Activated T-cell treated with anti-CD3 and anti-CD28 coated beads, Interleukin-2, amount 50 U/mL, for 24 hours (primary cell): ENCODE measurements around the gene UBAP2L.
"Not testable (repeated sequence)": the region's sequence is repeated elsewhere in the genome, so short reads cannot be mapped to it uniquely, and the experiment has no call there.

Source experiments
- DNase-seq: peaks from one replicate; pipeline ENCODE4 v3.0.0-alpha.2; 2020
- H3K27ac Mint-ChIP-seq: 2 replicates; pipeline ENCODE4 v1.8.0; 2020; ENCODE audit warnings: mild to moderate bottlenecking, mixed read lengths
- H3K27me3 Mint-ChIP-seq: 2 replicates; pipeline ENCODE4 v1.8.0; 2020; ENCODE audit warnings: mixed read lengths
- H3K36me3 Mint-ChIP-seq: 2 replicates; pipeline ENCODE4 v1.8.0; 2020; ENCODE audit warnings: low read depth, mixed read lengths
- H3K4me1 Mint-ChIP-seq: 2 replicates; pipeline ENCODE4 v1.8.0; 2020; ENCODE audit warnings: low read depth, mixed read lengths
- H3K4me3 Mint-ChIP-seq: 2 replicates; pipeline ENCODE4 v1.8.0; 2020; ENCODE audit warnings: mild to moderate bottlenecking, moderate library complexity, mixed read lengths
- H3K9me3 Mint-ChIP-seq: 2 replicates; pipeline ENCODE4 v1.8.0; 2020; ENCODE audit warnings: mixed read lengths

Gene UBAP2L

DNA sequence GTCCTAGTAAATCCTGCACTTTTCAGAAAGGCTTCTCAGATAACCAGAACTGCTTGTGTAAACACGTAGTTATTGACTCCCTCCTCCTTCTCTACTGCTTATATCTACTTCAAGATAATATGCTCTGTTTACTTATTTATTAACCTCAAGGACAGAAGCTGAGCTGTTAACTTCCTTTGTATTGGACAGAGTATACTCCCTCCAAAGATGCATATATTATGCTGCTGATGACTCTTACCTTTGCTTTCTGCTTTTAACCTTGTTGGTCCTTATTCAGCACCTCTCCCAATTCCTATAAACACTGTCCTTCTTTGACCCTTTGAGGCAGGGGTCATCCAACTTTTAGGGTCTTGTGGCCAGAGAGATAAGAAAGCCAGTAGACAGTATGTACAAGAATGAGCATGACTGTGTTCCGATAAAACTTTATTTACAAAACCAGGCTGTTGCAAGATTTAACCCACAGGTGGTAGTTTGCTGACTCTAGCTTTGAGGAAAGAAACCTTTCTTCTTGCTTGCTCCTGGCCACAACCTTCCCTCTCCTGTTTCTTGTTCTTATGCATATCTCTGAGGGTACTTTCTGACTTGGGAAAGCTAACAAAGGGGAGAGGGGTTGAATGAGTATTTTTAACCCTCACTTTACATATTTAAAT is 33.8 kb upstream of the UBAP2L start:
- Mint-ChIP-seq H3K27ac (no peak overlapping the region), H3K4me1 (peaks cover 11% of the 10 kb centered on the region), H3K27me3 (peaks cover 2% of the 10 kb centered on the region), H3K4me3 (no peak overlapping the region), H3K36me3 (peaks cover 14% of the 10 kb centered on the region), H3K9me3 (no peaks in the 10 kb centered on the region)
- DNase-seq: no peak

DNA sequence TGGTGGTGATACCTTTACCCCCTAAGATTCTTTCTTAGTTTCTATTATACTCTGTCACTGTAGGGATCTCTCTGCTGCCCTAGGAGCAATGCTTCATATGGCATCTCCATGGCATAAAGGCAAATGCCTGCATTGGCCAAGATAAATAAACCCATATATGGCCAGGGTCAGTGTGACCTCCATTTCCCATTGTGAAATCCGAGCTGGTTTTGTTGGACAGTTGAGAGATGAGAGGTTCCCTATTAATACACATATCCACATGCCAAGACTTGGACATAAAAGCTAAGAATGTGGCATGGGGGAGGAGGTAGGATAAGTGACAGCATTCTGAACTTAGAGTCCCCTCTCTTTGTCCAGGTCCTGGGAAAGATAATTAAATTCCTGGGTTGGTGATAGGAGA is 30.2 kb upstream of the UBAP2L start:
- H3K27me3 Mint-ChIP-seq: peaks cover 10% of the 10 kb centered on the region
- no peaks in the 10 kb centered on the region for H3K9me3 Mint-ChIP-seq
- H3K4me3 Mint-ChIP-seq: no peak overlapping the region
- H3K27ac Mint-ChIP-seq: no peak overlapping the region
- no peak for DNase-seq
- no peaks in the 10 kb centered on the region for H3K36me3 Mint-ChIP-seq
- peaks cover 9% of the 10 kb centered on the region for H3K4me1 Mint-ChIP-seq

DNA sequence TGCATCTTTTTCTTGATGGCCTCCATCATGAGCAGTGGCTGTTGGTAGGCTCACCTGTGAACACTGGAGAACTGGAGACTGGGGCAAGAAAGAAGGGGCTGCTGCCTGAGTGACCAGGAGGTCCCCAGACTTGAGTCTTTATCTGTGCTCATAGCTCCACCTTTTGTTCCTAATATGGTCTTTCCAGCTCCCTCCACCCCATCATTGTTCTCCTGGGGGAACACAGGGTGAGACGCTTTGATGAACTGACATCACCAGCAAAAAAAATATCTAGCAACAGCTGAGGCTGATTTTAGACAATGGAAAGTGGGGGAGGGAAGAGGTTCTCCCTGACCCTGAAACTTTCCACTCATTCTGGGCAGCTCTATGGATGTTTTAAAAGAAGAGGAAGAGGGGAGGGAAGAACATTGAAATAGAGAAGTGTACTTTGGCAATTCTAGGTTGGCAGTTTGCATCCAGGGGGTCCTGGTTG is 28.7 kb upstream of the UBAP2L start, which contains the start of gene TPM3:
Gene TPM3 (minus strand): TSS at position 111 of the 472 bp plus-strand sequence. CDS start 82 bp downstream, at position 29.
- Mint-ChIP-seq H3K27me3 (peaks cover 10% of the 10 kb centered on the region), H3K4me3 (no peak within 1 kb of the TSS), H3K36me3 (no peaks in the 10 kb centered on the region), H3K27ac (no peak within 1 kb of the TSS), H3K4me1 (peaks cover 3% of the 10 kb centered on the region), H3K9me3 (no peaks in the 10 kb centered on the region)
- DNase-seq: no peak

DNA sequence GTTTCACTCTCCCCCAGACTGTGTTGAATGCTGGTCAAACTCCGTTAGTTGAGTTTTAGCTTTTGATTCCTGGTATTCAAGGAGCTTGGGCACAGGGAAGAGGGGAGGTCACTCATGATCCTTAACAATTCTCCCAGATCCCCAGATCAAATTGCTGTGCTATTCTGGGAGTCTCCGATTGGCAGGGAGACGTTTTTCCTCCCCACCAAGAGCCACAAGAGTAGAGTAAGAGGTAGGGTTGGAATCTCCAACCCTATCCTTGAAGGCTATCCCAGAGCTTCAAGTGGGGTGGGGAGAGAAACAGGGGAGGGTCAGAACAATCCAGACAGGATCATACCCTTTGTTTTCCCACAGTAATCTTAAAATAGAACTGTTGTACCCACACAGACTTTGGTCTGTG is 28.3 kb upstream of the UBAP2L start:
- Mint-ChIP-seq H3K4me3 (no peak overlapping the region), H3K36me3 (no peaks in the 10 kb centered on the region), H3K27me3 (peaks cover 10% of the 10 kb centered on the region), H3K27ac (no peak overlapping the region), H3K4me1 (peaks cover 3% of the 10 kb centered on the region), H3K9me3 (no peaks in the 10 kb centered on the region)
- no peak for DNase-seq

DNA sequence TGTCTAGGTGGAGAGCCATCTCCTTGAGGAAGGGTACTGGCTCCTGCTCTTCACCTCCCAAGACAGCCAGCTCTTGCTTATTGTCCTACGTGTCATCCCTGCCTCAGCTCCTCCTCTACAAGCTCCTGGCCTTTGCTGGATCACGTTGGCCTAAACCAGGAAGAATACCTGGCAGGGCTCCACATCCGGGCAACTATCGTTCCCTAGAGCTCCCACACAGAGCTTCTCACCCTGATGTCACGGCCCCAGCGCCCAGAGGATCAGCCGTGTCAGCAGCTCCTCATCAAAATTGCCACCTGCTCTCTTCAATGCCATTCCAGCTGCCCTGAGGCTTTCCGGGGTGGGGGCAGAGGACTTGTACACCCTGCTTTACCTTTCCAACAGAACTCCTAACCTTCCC is 26.9 kb upstream of the UBAP2L start:
- H3K27me3 Mint-ChIP-seq: peaks cover 10% of the 10 kb centered on the region
- no peak overlapping the region for H3K4me3 Mint-ChIP-seq
- no peak overlapping the region for H3K27ac Mint-ChIP-seq
- DNase-seq: no peak
- peaks cover 3% of the 10 kb centered on the region for H3K4me1 Mint-ChIP-seq
- no peaks in the 10 kb centered on the region for H3K36me3 Mint-ChIP-seq
- no peaks in the 10 kb centered on the region for H3K9me3 Mint-ChIP-seq

DNA sequence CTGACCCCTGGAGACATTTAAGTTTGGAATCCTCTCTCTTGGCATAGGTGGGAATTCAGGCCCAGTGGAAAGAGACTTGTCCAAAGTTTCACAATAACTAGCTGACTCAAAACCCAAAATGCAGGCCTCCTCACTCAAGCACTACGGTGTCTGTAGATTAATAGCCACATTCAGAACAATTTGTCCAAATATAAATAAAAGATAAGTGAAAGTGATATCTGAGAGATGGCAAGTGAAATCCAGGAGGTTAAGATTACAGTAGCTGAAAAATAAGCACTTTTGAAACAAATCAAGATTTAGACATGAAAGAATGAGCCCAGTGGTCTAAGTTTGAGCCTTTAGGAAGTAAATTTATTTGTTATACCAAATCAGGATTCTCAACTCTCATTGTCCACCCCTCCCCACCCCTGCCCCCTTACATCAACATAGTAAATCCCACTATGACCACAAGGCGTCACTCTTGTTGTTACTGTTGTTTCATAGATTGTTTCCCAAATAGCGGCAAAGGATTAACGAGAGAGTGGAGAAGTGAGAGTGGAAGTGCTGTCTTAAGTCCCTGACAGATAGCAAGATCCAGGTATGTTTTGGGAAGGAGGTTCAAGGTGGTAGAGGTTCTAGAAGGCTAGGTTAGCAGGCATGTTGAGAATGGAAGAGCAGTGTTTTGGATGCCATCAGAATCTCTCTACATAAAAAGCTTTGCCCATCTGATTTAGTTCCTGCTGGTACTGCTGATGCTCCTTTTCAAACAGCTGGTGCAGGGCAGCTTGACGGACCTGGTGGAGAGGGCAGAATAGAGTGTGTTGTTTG is 21.8 kb upstream of the UBAP2L start:
- Mint-ChIP-seq H3K4me3 (no peak overlapping the region), H3K4me1 (no peaks in the 10 kb centered on the region), H3K27ac (no peak overlapping the region), H3K36me3 (no peaks in the 10 kb centered on the region), H3K9me3 (no peaks in the 10 kb centered on the region), H3K27me3 (peaks cover 3% of the 10 kb centered on the region)
- DNase-seq: no peak

DNA sequence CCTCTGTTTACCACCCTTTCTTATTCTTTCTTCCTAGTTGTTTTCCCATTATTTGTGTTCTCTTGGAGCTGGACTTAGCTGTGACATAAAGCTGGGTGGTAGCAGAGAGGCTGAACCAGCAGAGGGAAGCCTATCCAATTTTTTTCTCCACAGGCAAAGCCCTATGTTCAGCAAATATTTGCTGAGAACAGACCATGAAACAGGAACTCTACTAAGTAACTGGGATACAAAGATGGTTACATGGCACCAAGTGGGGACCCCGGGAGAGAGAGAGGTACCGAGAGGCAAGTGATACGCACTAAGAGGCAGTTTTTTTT is 21.2 kb upstream of the UBAP2L start:
- no peaks in the 10 kb centered on the region for H3K27me3 Mint-ChIP-seq
- DNase-seq: peak; percentile 20
- H3K27ac Mint-ChIP-seq: no peak overlapping the region

DNA sequence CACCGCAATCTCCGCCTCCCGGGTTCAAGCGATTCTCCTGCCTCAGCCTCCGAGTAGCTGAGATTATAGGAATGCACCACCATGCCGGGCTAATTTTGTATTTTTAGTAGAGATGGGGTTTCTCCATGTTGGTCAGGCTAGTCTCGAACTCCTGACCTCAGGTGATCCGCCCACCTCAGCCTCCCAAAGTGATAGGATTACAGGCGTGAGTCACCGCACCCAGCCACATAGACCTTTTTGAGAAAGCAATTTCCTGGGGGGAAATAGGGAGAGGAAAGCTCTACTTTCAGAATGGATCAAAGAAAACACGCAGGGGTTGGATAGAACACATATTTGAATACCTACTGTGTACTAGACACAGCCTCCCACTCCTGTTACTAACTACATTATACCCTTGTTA is 15.0 kb upstream of the UBAP2L start:
- peak; percentile 36 for DNase-seq
- H3K27ac Mint-ChIP-seq: peak overlapping the region; percentile 93
- not testable (repeated sequence) for H3K4me3 Mint-ChIP-seq, H3K9me3 Mint-ChIP-seq, H3K27me3 Mint-ChIP-seq
- H3K36me3 Mint-ChIP-seq: peaks cover 57% of the 10 kb centered on the region
- peaks cover 47% of the 10 kb centered on the region for H3K4me1 Mint-ChIP-seq

More for the DNA sequence above, 21.2 kb upstream of the UBAP2L start:
- H3K4me1 Mint-ChIP-seq: no peaks in the 10 kb centered on the region
- no peaks in the 10 kb centered on the region for H3K9me3 Mint-ChIP-seq
- H3K36me3 Mint-ChIP-seq: no peaks in the 10 kb centered on the region
- no peak overlapping the region for H3K4me3 Mint-ChIP-seq

DNA sequence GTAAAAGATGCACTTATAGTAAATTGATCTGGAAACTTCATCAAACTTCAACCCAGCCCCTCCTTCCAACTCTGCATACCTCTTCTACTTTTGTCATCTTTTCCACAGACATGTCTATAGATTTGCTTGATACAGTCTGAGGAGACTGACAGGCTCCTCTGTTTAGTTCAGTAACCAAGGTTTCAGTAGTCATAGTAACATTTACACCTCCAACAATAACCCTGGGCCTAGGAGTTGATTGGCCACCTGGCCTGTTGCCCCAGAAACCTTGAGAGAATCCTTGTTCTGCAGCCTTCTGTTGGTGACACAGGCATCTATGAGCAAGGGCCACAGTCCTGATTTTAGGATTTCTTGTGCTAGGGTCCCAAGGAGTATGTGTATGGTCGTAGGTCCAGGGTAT is 14.6 kb upstream of the UBAP2L start, which contains the start of gene CFAP141:
Gene CFAP141 (minus strand): TSS at position 138 of the 400 bp plus-strand sequence. CDS start 26 bp downstream, at position 112.
- peaks cover 57% of the 10 kb centered on the region for H3K36me3 Mint-ChIP-seq
- H3K9me3 Mint-ChIP-seq: no peaks in the 10 kb centered on the region
- H3K27me3 Mint-ChIP-seq: no peaks in the 10 kb centered on the region
- H3K4me3 Mint-ChIP-seq: no peak within 1 kb of the TSS
- peak within 1 kb of the TSS; percentile 93 for H3K27ac Mint-ChIP-seq
- peaks cover 47% of the 10 kb centered on the region for H3K4me1 Mint-ChIP-seq
- DNase-seq: peak; percentile 31

DNA sequence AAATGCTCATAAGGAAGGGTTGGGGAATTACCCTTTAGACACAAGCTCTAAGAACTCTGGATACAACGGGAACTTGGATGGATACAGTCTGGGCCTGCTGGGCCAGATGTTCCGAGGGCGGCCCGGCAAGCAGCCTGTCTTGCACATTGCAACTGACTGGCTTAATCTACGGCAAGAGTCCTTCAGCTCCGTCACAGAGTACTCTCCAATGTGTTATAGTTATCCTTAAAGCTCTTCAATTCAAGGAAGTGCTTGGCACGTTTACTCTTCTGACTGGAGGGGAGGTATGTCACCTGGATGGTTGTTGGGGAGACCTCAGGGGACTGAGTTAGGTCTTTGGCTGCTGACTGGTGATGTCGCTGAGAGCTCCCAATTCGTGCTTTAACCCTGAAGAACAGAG is 13.5 kb upstream of the UBAP2L start:
- Mint-ChIP-seq H3K36me3 (peaks cover 66% of the 10 kb centered on the region), H3K4me3 (no peak overlapping the region), H3K27ac (peak overlapping the region; percentile 86), H3K27me3 (no peaks in the 10 kb centered on the region), H3K9me3 (no peaks in the 10 kb centered on the region), H3K4me1 (peaks cover 50% of the 10 kb centered on the region)
- DNase-seq: peak; percentile 20

DNA sequence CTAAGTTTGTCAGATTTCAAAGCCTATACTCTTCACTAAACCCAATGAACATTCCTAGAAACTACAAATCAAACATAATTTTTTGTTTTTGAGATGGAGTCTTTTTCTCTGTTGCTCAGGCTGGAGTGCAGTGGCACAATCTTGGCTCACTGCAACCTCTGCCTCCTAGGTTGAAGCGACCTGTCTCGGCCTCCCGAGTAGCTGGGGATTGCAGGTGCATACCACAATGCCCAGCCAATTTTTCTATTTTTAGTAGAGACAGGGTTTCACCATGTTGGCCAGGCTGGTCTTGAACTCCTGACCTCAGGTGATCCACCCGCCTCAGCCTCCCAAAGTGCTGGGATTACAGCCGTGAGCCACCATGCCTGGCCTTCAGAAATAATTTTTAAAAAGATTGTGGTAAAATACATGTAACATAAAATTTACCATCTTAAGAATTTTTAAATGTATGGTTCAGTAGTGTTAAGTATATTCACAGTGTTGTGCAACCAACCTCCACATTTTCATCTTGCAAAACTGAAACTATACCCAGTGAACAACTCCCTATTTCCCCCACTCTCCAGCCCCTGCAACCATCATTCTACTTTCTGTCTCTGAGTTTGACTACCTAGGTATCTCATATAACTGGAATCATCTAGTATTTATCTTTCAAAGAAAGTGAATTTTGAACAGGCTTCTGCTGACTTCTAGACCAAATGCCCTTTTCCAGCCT is 11.9 kb upstream of the UBAP2L start:
- peak; percentile 17 for DNase-seq
- peaks cover 82% of the 10 kb centered on the region for H3K36me3 Mint-ChIP-seq
- no peaks in the 10 kb centered on the region for H3K27me3 Mint-ChIP-seq
- H3K9me3 Mint-ChIP-seq: no peaks in the 10 kb centered on the region
- H3K4me3 Mint-ChIP-seq: no peak overlapping the region
- H3K27ac Mint-ChIP-seq: peak overlapping the region; percentile 86
- peaks cover 60% of the 10 kb centered on the region for H3K4me1 Mint-ChIP-seq

DNA sequence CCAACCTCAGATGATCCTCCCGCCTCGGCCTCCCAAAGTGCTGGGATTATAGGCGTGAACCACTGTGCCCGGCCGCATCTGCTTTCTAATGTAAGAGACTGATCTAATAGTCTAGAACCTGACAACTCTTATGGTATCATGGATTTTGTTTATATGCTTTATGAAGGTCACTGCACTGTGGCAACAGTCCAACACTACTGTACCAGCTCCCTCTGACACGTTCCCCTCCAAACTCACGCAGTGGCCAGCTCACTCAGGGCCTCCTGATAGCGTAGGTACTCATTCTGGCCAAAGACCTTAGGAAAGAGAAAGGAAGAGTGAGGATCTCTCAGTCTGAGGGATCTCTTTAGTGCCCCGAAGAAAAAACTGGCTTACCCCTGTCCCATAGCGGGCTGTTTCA is 8.7 kb upstream of the UBAP2L start:
- Mint-ChIP-seq H3K36me3 (peaks cover 89% of the 10 kb centered on the region), H3K27me3 (no peaks in the 10 kb centered on the region), H3K4me3 (no peak overlapping the region), H3K27ac (peak overlapping the region; percentile 95), H3K4me1 (peaks cover 61% of the 10 kb centered on the region), H3K9me3 (no peaks in the 10 kb centered on the region)
- DNase-seq: no peak

DNA sequence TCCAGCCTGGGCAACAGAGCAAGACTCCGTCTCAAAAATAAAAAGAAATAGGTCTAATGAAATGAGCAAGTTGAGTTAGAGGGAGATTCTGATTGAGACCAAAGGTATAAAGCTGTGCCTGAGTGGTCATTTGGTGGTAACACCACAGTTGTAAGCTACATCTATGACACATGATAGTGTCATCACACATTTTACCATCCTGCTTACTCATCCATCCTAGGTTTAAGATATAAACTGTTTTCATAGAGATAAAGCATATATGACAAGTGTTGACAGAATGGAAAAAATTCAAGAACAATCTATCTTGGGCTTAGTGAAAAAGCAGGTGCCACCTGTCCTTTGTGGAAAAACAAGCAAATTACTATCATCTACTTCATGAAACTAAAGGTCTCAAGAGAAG is 7.5 kb upstream of the UBAP2L start:
- peaks cover 66% of the 10 kb centered on the region for H3K4me1 Mint-ChIP-seq
- peaks cover 89% of the 10 kb centered on the region for H3K36me3 Mint-ChIP-seq
- H3K27me3 Mint-ChIP-seq: no peaks in the 10 kb centered on the region
- no peak overlapping the region for H3K4me3 Mint-ChIP-seq
- no peaks in the 10 kb centered on the region for H3K9me3 Mint-ChIP-seq
- DNase-seq: no peak
- peak overlapping the region; percentile 95 for H3K27ac Mint-ChIP-seq

DNA sequence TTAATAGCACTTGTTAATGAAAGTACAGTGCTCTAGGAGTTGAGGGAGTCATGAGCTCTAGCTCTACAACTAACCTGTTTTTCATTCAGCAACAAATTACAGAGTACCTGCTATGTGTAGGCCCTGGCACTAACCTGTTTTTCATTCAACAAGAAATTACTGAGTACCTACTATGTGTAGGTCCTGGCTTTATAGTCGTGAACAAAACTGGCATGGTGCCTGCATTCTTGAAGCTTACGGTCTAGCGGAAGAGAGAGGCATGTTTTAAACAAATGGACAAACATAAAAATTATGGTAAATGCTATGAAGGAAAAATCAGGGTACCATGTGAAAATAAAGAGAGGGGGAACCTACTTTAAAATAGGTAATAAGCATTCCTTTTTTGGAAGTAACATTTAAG is 2.2 kb upstream of the UBAP2L start:
- Mint-ChIP-seq H3K36me3 (peaks cover 88% of the 10 kb centered on the region), H3K27ac (peak overlapping the region; percentile 100)

More for the DNA sequence above, 2.2 kb upstream of the UBAP2L start:
- Mint-ChIP-seq H3K9me3 (peaks cover 2% of the 10 kb centered on the region), H3K27me3 (no peaks in the 10 kb centered on the region), H3K4me3 (peak overlapping the region; percentile 100), H3K4me1 (peaks cover 58% of the 10 kb centered on the region)
- DNase-seq: no peak
